GM19467 (cell line): Measurements from ENCODE around the gene HOXD10.

ENCODE experiments used
- ATAC-seq: cut with Tn5 transposase; IDR thresholded peaks from one replicate; pipeline ENCODE4 v1.9.1; 2021; ENCODE audit warnings: mild to moderate bottlenecking, moderate library complexity; ENCODE audit not compliant: unreplicated experiment

Gene HOXD10

DNA sequence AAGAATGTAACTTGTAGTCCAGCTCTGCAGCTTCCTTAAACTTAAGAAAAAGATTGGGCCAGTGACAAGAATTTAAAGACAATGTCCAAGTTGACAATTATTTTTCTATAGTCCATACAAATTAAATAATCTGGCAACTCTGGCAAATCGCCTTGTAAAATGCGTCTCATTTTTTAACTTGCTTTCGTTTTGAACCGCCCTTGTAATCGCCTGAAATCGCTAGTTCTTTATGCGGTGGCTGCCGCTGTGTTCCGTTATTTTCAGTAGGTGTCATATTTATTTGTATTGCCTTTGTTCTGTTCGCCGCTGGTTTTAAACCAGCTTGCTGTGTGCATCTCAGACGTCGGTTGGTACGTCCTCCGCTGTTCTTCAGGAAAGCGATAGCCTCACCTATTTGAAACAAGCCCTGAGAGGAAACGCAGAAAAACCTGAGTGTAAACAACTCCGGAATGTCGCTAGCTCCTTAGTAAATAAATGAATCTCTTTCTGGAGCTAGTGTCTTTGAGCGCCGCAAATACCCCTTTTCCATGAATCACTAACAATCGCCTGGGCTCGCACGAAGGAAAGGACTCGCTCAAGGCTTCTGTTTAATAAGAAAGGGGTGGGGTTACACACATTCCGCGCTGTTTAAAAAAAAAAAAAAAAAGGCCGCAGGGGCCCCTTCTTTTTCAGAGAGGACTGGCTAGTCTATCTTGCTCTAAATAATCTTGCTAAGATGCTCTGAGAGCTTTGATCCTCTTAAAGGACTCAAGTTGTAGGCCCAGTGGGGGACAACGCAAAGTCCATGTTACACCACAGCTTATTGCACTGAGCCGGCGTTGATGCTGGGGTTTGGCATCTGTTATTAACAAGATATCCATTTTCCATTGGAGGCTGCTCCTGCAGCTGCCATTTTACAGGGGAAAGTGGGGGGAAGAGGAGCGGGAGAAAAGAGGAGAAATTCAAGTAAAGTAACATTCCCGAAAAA is 15.9 kb downstream of the HOXD10 start:
- ATAC-seq, result no peak

- ATAC-seq, result no peak
These were observed 16.8 kb downstream of the HOXD10 start for GRCh38 chr2:176133389-176133788.

GRCh38 chr2:176134035-176134434 is 17.5 kb downstream of the HOXD10 start:
- ATAC-seq, result no peak

GRCh38 chr2:176135035-176135440 is 18.5 kb downstream of the HOXD10 start:
- no peak for ATAC-seq

DNA sequence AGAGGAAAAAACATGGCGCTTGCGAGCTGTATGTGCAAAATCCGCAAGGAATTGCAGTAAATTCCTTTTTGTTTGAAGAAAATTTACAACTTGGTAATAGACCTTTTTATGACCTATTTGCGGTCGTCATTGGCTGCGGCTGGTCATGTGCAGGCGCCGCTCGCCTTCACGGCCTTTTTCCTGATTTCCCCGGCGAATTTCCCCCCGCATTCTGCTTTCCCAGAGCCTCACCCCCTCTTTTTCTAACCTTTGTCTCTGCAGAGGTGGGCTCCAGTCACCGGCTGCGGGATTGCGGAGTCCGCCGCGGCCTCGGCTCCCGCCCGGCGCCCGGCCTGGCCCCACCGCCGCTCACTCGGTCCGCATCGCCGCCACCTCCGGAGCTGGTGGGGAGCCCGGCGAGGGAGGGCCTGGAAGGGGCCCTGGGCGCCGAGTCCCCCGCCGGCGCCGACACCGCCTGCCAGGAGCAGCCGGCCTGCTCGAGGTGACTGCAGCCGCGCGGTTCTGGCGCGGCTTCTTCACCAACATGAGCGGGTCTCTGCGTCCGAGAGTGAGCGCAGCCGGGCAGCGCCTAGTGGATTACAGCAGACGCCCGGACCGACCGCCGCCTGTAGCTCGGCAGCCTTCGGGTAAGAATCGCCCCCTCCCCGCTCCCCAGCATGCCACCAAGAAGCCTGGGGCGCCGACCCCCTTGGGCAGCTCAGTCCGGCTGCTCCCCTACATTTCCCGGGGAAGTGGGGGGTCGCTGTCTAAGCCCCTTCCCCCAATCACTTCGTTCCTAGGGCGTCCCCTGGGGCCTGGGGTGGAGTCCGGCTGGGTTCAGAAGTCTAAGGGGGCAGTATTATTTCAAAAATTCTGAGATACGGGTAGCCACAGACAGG is 20.0 kb downstream of the HOXD10 start:
- ATAC-seq, result no peak

DNA sequence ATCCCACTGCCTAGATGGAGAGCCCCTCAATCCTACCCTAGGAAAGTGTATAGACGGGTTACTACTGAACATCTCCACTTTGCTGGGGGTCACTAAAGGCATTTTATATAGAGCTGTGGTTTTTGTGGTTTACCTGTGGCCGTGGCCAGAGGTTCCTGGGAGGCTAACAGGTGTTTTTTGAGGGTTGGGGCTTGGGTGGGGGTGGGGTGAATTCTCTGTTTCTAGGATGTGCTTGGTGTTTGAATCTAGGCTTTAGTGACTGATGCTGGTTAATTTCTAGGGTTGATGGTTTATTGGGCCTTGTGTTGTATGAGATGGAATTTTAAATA is 20.6 kb downstream of the HOXD10 start:
- no peak for ATAC-seq

- ATAC-seq, result no peak
These were observed 21.3 kb downstream of the HOXD10 start for GRCh38 chr2:176137906-176138305.

DNA sequence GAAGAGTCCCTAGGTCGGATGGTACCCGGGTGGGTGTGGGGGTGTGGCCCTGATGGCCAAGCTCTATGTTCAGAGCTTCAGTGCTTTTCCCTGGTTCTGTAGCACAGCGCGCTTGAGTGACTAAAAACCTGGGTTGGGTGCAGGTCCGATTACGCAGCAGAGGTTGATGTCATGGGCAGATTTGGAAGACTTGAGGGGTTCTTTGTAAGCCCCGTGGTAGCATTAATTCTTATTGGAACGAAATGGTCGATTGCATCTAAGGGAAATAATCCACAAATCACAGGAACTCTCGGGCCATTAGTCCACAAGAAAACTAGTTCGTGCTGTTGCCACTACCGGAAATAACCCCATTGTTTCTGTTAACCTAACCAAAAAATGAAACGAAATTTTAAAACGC is 21.9 kb downstream of the HOXD10 start:
- no peak for ATAC-seq

DNA sequence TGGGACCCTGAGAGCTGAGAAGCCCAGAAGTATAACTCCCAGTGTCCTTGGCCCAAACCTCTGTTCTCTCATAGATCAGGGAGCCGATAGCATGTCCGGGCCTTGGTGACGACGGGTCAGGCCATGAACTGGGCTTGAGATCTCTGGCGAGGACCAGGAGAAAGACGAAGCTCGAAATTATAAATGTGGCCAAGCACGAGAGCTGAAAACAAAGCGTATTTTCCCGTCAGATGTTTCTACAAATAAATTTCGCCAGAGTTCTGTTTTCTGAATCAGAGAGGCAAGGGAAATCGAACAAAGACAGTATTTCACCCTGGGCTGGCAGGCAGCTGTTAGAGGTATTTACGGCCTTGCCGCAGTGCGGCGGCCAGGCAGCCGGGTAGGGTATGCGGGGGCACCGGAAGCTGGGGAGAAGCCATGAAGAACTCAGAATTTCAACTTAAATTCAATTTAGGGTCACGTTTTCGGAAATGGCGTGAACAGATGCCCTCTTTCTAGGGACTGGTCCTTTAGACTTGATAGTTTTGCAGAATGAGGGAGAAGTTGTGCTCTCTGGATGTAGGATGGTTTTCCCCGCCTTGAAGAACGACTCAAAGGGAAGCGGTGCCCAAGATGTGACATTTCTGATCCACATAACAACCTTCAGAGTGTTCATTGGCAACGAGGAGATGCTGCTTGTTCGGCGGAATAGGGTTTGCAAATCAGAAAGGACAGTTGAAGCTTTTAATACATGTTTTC is 22.5 kb downstream of the HOXD10 start:
- ATAC-seq, result no peak

GRCh38 chr2:176139661-176140512 is 23.3 kb downstream of the HOXD10 start:
- ATAC-seq, result no peak

GRCh38 chr2:176140513-176141317 is 24.1 kb downstream of the HOXD10 start:
- ATAC-seq, result peak; percentile 85

DNA sequence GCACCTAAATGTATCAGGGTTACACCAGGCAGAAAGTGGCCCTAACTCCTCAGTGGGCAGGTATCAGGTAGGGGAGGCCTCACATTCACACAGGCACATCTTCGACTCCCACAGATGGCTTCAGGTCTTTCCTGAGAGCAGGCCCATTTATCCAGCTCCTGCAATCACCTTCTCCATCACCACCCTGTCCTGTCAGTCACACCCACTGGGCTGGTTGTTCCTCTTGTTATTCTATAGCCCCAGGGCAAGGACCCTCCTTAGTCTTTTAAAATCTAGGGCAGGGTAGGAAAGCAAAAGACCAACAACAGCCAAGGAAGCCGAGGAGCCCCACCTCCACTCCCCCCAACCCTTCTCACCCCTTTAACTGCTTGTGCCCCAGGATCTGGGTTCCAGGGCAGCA is 25.7 kb downstream of the HOXD10 start:
- no peak for ATAC-seq

GRCh38 chr2:176145085-176145969 is 28.7 kb downstream of the HOXD10 start:
- no peak for ATAC-seq

GRCh38 chr2:176146101-176146500 is 29.5 kb downstream of the HOXD10 start:
- no peak for ATAC-seq

GRCh38 chr2:176146645-176147044 is 30.1 kb downstream of the HOXD10 start:
- ATAC-seq, result no peak

- ATAC-seq, result no peak
These were observed 30.7 kb downstream of the HOXD10 start for GRCh38 chr2:176147210-176147799.

DNA sequence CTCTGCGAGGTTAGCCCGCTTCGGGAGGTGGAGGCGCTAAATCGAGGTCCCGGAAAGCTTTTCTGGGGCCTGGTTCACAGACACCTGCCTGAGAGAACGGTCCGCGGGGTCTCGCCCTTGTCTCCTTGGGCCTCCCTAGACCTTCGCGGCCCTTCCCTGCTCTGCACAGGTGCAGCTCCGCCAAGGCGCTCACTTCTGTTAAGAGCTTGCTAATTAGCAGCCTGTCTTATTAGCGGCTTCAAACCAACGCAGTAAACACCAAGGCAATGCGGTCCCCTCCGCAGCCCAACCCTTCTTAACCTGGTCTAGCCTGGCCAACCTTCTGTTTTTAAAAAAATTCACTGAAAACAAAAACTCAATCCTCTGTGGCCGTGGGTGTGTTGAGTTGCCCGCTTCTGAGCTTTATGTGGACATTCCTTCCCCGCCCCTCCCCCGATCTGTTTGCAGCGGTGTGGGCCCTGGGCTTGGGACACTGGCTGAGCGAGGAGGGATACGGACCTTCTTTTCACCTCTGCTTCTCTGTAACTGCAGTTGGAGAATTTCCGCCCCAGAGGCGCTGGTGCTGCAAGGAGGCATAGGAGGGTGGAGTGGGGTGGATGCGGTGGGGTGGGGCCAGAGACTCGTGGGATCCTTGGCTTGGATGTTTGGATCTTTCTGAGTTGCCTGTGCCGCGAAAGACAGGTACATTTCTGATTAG is 31.4 kb downstream of the HOXD10 start:
- no peak for ATAC-seq
